Sciatic nerve (tissue), 2 donors: ENCODE measurements around the gene RAET1G. TPM values are rescaled to one million over a fixed set of nuclear protein-coding genes. Genes with fewer than 3 reads are reported as not detected.
"Not testable (repeated sequence)": the region's sequence is repeated elsewhere in the genome, so short reads cannot be mapped to it uniquely, and the experiment has no call there.

ENCODE experiments used
- ATAC-seq: fragments of 200-7000 bp; cut with Tn5 transposase; one replicate; pipeline ENCODE4 v1.9.1; 2020; ENCODE audit warnings: mild to moderate bottlenecking, moderate library complexity
- DNase-seq: peaks from one replicate; pipeline ENCODE4 v3.0.0-alpha.2; 2020; ENCODE audit warnings: low spot score
- intact Hi-C: fragments of 100-400 bp; cut with DNase I; formaldehyde crosslinking; loops from one replicate; pipeline ENCODE4 v1.14.2; 2022
- total RNA-seq: library from RNA; stranded (reverse); fragmentation: NEBNext Ultra II Directional; extraction: Animal tissue kit (Norgen Biotek cat#: 25700); gene quantifications from one replicate; pipeline ENCODE4 v1.2.1, GENCODE V29; 2021
- donor health status: DM: no; HTN: no; CAD: no.
- donor health status: DM: no; HTN: no; CAD: no.

Gene RAET1G, protein sequence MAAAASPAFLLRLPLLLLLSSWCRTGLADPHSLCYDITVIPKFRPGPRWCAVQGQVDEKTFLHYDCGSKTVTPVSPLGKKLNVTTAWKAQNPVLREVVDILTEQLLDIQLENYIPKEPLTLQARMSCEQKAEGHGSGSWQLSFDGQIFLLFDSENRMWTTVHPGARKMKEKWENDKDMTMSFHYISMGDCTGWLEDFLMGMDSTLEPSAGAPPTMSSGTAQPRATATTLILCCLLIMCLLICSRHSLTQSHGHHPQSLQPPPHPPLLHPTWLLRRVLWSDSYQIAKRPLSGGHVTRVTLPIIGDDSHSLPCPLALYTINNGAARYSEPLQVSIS
- total RNA-seq, result 0.53 TPM

DNA sequence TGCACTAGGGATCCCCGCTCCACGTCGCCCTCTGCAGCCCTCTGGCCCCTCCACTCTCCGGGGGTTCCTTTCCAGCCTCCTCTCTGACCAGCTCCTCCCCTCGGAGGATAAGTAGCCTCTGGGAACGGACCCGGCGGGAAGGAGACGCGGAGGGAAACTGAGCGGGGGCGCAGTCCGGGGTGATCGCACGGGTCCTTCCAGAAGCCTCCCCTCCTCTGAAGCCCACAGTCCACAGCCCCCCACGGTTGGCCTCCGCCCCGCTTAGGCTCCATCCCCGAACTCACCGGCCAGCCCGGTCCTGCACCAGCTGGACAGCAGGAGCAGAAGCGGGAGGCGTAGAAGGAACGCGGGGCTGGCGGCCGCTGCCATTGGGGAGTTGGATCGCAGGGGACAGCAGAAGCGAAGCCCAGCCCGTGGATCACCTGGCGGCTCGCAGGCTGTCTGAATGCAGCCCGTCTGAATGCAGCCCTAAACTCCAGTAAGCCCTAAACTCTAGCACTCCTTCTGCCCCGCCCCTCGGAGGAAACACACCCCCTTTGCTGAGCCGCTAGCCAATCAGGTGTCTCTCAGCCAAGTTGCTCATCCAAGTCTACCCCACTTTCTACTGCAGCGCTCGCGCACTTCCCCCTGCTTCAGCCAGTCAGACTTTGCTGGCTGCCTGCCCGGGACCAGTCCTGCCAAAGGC is at the start of gene RAET1G:
Gene RAET1G (minus strand): TSS at position 480 of the 685 bp plus-strand sequence. CDS start 111 bp downstream, at position 369.
- ATAC-seq (peak; percentile 92), DNase-seq (peak; percentile 92)
- intact Hi-C loops, result loop anchor here (5.0 kb wide), 1 partner anchor 85 kb away; no protein-coding TSS in a partner anchor

DNA sequence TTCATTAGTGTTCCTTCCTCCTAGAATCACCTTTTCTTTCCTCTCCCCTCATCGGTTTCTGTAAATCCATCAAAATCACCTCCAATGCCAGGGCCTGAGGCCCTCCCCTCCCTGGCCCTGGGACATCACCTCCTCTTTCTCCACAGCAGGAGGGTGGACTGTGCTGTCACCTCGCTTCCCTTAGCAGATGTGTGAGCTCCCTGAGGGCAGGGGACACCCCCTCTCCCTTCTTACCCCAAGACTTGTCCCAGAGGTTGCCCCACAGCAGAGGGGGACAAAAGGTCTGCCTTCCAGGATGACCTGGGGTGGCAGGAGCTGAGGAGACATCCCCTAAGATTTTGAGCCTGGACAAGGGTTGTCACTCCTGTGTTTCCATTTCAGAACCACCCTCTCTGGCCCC is 46.7 kb upstream of the RAET1G start:
- ATAC-seq (no peak), DNase-seq (no peak)
- intact Hi-C loops, result no loop called here

DNA sequence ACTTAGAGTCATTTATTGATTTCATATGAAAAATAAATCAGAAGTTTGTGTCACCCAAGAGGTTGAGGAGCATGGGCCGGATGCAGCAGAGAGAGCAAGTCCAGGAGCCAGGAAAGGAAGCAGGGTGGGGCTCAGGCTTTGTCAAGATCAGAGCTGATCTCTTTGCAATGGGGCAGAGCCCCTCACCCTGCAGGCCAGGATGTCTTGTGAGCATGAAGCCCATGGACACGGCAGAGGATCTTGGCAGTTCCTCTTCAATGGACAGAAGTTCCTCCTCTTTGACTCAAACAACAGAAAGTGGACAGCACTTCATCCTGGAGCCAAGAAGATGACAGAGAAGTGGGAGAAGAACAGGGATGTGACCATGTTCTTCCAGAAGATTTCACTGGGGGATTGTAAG is 46.0 kb upstream of the RAET1G start:
- ATAC-seq, intact Hi-C loops, DNase-seq: not testable (repeated sequence)

GRCh38 chr6:149967999-149968398 is 45.1 kb upstream of the RAET1G start:
- ATAC-seq, intact Hi-C loops: not testable (repeated sequence)

DNA sequence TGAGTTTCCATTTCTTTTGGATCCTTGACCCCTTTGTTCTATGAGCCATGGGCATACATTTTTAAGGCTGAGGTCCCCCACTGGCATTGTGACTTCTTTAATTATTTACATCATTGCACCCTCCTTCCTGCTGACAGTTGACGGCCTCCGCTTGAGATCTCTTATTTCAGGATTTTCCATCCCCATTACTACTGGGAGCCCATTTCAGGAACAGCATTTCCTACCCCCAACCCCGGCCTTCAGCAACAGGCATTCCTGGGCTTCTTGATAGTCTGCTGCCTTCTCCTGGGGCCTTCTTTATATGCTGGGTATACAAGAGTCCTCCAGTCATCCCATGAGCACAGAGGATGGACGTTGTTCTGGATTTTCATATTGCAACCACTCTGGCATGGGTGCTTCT is 44.7 kb upstream of the RAET1G start:
- no peak for DNase-seq
- intact Hi-C loops, result no loop called here
- ATAC-seq, result no peak

More at GRCh38 chr6:149967999-149968398, 45.1 kb upstream of the RAET1G start:
- DNase-seq, result not testable (repeated sequence)

DNA sequence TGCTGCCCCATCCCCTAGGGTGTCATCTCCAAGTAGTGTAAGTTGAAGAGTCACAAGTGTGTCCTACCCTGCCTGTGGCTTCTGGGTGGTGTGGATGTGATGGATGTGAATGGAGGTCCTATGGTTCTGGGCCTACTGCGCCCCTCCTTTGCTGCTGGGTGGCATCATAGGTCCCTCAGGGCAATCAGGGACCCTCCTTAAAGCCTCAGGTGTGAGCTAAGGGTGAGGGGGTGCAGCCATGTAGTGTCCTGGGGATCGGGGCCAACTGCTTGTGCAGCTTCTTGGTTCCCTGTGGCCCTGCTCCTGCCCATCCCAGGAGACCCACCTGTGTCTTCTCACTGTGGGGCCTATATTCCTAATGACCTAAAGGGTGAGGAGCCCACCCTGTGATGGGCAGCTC is 43.4 kb upstream of the RAET1G start:
- DNase-seq, ATAC-seq, intact Hi-C loops: not testable (repeated sequence)

- DNase-seq, result no peak
- intact Hi-C loops, result no loop called here
- ATAC-seq, result no peak
Measured at GRCh38 chr6:149965194-149966020, 42.5 kb upstream of the RAET1G start.

GRCh38 chr6:149964308-149965193 is 41.6 kb upstream of the RAET1G start:
- intact Hi-C loops, result no loop called here
- no peak for DNase-seq
- ATAC-seq, result peak; percentile 25

DNA sequence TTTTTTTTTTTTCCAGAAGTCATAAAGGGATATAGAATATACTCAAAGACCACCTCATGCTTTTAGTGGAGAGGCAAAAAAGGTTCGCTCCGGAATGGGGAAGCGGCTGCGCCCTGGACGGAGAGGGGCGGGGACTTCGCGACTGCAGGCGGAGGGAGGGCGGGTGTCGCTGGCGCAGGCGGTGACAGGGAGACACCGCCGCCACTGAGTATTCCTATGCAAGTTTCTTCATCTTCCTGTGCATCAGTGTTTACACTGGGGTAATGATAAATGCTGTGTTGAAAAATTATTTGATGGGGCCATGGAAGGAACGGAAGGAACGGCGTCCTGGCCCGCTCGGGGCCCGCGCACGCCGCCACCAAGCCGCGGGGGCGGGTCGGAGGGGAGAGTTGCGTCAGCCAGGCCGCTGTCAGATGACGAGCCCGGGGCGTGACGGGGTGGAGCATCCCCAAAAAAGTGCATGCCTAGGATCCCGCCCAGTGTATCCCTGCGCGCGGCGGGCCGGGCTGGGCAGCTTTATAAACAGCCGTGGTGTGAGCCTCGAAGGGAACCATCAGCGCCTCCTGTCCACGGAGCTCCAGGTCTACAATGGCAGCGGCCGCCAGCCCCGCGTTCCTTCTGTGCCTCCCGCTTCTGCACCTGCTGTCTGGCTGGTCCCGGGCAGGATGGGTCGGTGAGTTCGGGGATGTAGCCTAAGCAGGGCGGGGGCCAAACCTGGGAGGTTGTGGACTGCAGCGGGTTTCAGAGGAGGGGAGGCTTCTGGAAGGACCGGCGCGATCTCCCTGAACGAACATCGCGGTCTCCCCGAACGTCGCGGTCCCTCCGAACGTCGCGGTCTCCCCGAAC is 40.8 kb upstream of the RAET1G start, which contains the start of gene ULBP1:
Gene ULBP1 (plus strand): TSS at position 482 of the 846 bp plus-strand sequence. CDS start 107 bp downstream, at position 589.
- peak; percentile 94 for ATAC-seq
- intact Hi-C loops, result no loop called here
- DNase-seq, result peak; percentile 88

- no peak for ATAC-seq
- intact Hi-C loops, result no loop called here
- no peak for DNase-seq
Measured at GRCh38 chr6:149963212-149963461, 40.2 kb upstream of the RAET1G start.

- intact Hi-C loops, result no loop called here
- DNase-seq (no peak), ATAC-seq (no peak)
Measured at GRCh38 chr6:149962461-149963211, 39.7 kb upstream of the RAET1G start.

GRCh38 chr6:149961728-149962425 is 39.0 kb upstream of the RAET1G start:
- ATAC-seq, result no peak
- DNase-seq, result no peak
- intact Hi-C loops, result no loop called here

- intact Hi-C loops, result no loop called here
- DNase-seq (no peak), ATAC-seq (no peak)
Measured at GRCh38 chr6:149960488-149960887, 37.6 kb upstream of the RAET1G start.

DNA sequence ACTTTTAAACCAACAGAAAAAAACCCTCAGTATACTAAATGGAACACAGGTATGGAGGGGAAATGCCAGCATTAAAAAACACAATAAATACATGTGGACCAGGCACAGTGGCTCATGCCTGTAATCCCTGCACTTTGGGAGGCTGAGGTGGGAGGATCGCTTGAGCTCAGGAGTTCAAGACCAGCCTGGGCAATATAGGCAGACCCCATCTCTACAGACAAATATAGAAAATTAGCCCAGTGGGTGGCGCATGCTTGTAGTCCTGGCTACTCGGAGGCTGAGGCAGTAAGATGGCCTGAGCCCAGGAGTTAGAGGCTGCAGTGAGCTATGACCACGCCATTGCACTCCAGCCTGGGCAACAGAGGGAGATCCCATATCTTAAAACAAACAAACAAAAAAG is 36.9 kb upstream of the RAET1G start:
- intact Hi-C loops, ATAC-seq, DNase-seq: not testable (repeated sequence)

DNA sequence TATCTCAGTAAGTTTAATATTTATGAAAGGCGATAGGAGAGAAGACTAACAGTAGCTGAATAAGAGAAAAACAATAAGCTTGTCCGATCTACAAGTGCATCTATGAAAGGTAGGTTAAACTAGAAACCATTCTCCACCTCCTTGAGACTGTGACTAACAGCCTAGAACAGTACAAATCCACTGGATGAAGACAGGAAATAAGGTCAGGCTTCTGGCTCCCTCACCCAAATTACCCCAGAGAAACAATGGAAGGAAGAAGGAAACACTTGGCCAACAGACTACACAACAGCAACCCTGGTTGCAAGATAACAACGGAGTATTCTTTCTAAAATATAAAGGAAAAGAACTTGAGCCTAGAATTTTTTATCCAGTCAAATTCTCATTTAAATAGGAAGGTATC is 35.2 kb upstream of the RAET1G start:
- ATAC-seq, intact Hi-C loops, DNase-seq: not testable (repeated sequence)

DNA sequence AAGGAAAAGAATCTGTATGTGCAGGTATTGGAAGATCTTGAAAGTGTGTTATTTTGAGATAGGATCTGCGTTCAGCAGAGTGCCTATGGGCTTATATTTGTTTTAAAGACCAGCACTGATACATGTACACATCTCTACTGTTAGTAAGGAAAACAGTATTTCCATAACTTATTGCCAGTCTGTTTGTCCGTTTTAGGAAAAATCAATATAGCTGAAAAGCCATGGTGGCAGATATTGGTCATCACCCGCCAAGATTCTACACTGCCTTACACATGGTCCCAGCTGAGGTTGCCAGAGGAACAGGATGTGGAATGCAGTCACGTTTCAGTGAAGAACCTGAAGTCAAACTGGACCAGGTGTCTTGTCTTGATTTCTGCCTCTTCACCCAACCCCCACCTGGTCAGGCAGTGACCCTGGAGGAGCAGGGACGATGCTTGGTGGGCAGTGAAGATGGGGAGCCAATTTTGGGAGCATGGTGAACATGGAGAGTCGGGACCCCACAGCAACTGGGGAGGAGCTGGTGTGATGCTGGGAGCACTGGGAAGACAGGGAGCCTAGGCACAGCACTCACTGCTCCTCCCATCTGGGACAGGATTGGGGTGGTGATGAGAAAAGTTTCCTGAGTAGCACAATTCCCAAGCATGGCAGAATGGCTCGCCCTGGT is 32.9 kb upstream of the RAET1G start:
- ATAC-seq, intact Hi-C loops, DNase-seq: not testable (repeated sequence)
